BE2C (cell line): ENCODE results near the gene ALOX15B.
A peak's percentile ranks its signal among the peaks of the same experiment; 100 is the strongest.

Experiments
- DNase-seq: peaks from one replicate; pipeline ENCODE4 v3.0.0-alpha.2; 2020
- H3K27me3 ChIP-seq: fragments of 250-450 bp; sonication (Bioruptor Pico); 2 replicates; pipeline ENCODE4 v1.5.1; 2020; ENCODE audit warnings: mild to moderate bottlenecking
- H3K36me3 ChIP-seq: fragments of 250-450 bp; sonication (Bioruptor Pico); 2 replicates; pipeline ENCODE4 v1.5.1; 2020; ENCODE audit warnings: mild to moderate bottlenecking
- H3K4me1 ChIP-seq: fragments of 250-450 bp; sonication (Bioruptor Pico); 2 replicates; pipeline ENCODE4 v1.5.1; 2020
- H3K4me3 ChIP-seq: 2 replicates; pipeline ENCODE4 v1.5.1; 2011; ENCODE audit warnings: low read depth, low read length
- H3K9me3 ChIP-seq: fragments of 250-450 bp; sonication (Bioruptor Pico); 2 replicates; pipeline ENCODE4 v1.5.1; 2020
- CTCF ChIP-seq: IDR thresholded peaks from 2 replicates; pipeline ENCODE4 v1.5.1; 2012; ENCODE audit warnings: mild to moderate bottlenecking, low read depth, low read length

The ALOX15B gene

GRCh38 chr17:8015957-8016631 lies 22.8 kb upstream of the ALOX15B start:
- Histone ChIP-seq H3K36me3 (no peaks in the 10 kb centered on the region), H3K4me1 (no peaks in the 10 kb centered on the region; the same call in 1 of the 2 replicates), H3K9me3 (no peaks in the 10 kb centered on the region), H3K27me3 (no peaks in the 10 kb centered on the region), H3K4me3 (peak overlapping the region; percentile 51)
- no peak for TF ChIP-seq CTCF
- DNase-seq: no peak

- Histone ChIP-seq H3K4me3 (peak overlapping the region; percentile 51), H3K4me1 (no peaks in the 10 kb centered on the region; the same call in 1 of the 2 replicates), H3K27me3 (no peaks in the 10 kb centered on the region), H3K9me3 (no peaks in the 10 kb centered on the region), H3K36me3 (no peaks in the 10 kb centered on the region)
- DNase-seq: peak; percentile 58
- TF ChIP-seq CTCF: peak; percentile 69
Observed at GRCh38 chr17:8016632-8017424, 22.0 kb upstream of the ALOX15B start.

GRCh38 chr17:8018436-8018835 lies 20.4 kb upstream of the ALOX15B start:
- Histone ChIP-seq H3K27me3 (no peaks in the 10 kb centered on the region), H3K4me1 (no peaks in the 10 kb centered on the region; the same call in 1 of the 2 replicates), H3K4me3 (no peak overlapping the region), H3K9me3 (no peaks in the 10 kb centered on the region), H3K36me3 (no peaks in the 10 kb centered on the region)
- no peak for TF ChIP-seq CTCF
- DNase-seq: no peak

GRCh38 chr17:8019166-8019565 lies 19.7 kb upstream of the ALOX15B start:
- DNase-seq: no peak
- H3K4me3 ChIP-seq: no peak overlapping the region
- H3K27me3 ChIP-seq: no peaks in the 10 kb centered on the region
- no peaks in the 10 kb centered on the region for H3K36me3 ChIP-seq
- no peaks in the 10 kb centered on the region; the same call in 1 of the 2 replicates for H3K4me1 ChIP-seq
- no peaks in the 10 kb centered on the region for H3K9me3 ChIP-seq
- no peak for TF ChIP-seq CTCF

GRCh38 chr17:8019665-8020650 lies 18.9 kb upstream of the ALOX15B start:
- no peaks in the 10 kb centered on the region; the same call in 1 of the 2 replicates for H3K4me1 ChIP-seq
- no peaks in the 10 kb centered on the region for H3K27me3 ChIP-seq
- H3K36me3 ChIP-seq: no peaks in the 10 kb centered on the region
- DNase-seq: no peak
- H3K9me3 ChIP-seq: no peaks in the 10 kb centered on the region
- no peak for TF ChIP-seq CTCF
- H3K4me3 ChIP-seq: no peak overlapping the region
